NT2/D1 (cell line): ENCODE data around the gene SSC4D.
A peak's percentile ranks its signal among the peaks of the same experiment; 100 is the strongest.
"Not testable (repeated sequence)": the region's sequence is repeated elsewhere in the genome, so short reads cannot be mapped to it uniquely, and the experiment has no call there.

Experiments used
- DNase-seq: peaks from one replicate; pipeline ENCODE4 v3.0.0-alpha.2; 2011; ENCODE audit warnings: low read depth, low spot score
- H3K27me3 ChIP-seq: 2 replicates; pipeline ENCODE4 v1.6.0; 2011; ENCODE audit warnings: mild to moderate bottlenecking; ENCODE audit not compliant: insufficient read length, insufficient read depth
- H3K36me3 ChIP-seq: 2 replicates; pipeline ENCODE4 v1.6.1; 2011; ENCODE audit warnings: mild to moderate bottlenecking, low read length, mixed read lengths; ENCODE audit not compliant: insufficient read depth, insufficient read length
- H3K4me1 ChIP-seq: 2 replicates; pipeline ENCODE4 v1.5.1; 2011; ENCODE audit not compliant: insufficient read depth, insufficient read length
- H3K4me3 ChIP-seq: 2 replicates; pipeline ENCODE4 v1.5.1; 2011; ENCODE audit warnings: low read depth; ENCODE audit not compliant: insufficient read length
- H3K9ac ChIP-seq: 2 replicates; pipeline ENCODE4 v1.6.0; 2011; ENCODE audit warnings: low read depth; ENCODE audit not compliant: insufficient read length
- H3K9me3 ChIP-seq: 2 replicates; pipeline ENCODE4 v1.5.1; 2011; ENCODE audit warnings: mild to moderate bottlenecking, low read length; ENCODE audit not compliant: insufficient read depth
- SUZ12 ChIP-seq: IDR thresholded peaks from 2 replicates; pipeline ENCODE4 v1.6.1; 2011; ENCODE audit not compliant: insufficient read length, insufficient read depth; ENCODE audit errors: extremely low read depth
- YY1 ChIP-seq: IDR thresholded peaks from 2 replicates; pipeline ENCODE4 v1.6.1; 2011; ENCODE audit not compliant: insufficient read length, insufficient read depth
- ZNF274 ChIP-seq: IDR thresholded peaks from 2 replicates; pipeline ENCODE4 v1.6.1; 2011; ENCODE audit warnings: mild to moderate bottlenecking, low read depth, low read length

SSC4D gene

DNA sequence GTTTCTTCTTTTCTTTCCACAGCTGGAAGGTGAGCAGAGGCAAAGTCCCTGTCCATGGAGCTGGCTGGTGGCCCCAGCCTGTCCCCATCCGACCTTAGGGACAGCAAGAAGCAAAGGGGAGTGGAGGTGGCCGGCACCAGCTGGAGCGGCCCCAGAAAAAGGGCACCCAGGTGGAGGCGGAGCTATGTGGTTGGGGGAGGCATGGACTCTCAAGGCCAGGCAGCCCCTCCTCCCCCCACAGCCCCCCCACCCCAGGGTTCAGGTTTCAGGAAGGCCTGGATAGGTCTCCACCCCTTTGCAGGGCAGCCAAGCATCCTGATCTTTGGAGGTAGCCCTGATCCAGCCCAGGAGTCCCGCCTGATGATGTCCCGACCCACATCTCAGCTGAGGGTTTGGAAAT, at the start of gene SSC4D:
TSS of gene SSC4D (minus strand) at position 161 of the 400 bp plus-strand sequence. CDS start 5,258 bp downstream, outside the sequence.
- Histone ChIP-seq H3K9ac (peak within 1 kb of the TSS; percentile 54), H3K4me3 (peak within 1 kb of the TSS; percentile 29), H3K36me3 (no peaks in the 10 kb centered on the region), H3K9me3 (no peaks in the 10 kb centered on the region), H3K27me3 (no peaks in the 10 kb centered on the region), H3K4me1 (peaks cover 4% of the 10 kb centered on the region)
- no peak for DNase-seq
- TF ChIP-seq SUZ12: no peak
- TF ChIP-seq ZNF274: no peak
- no peak for TF ChIP-seq YY1

DNA sequence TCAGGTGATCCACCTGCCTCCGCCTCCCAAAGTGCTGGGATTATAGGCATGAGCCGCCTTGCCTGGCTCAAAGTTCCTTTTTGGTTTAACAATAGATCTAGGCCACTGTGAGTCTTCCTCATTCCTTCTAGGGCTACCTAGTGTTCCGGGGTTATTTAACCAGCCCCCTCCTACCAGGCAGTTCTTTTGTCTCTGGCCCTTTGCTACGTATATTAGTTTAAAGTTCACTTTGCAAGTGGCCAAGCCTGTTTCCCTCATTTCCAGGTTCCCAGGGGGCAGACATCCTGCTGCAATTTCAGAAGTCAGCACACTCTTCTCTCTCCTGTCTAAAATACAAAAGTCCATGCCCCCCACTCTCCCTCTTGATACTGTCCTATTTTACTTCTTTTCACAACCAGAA, 49.0 kb upstream of the SSC4D start:
- DNase-seq, H3K36me3 ChIP-seq, H3K9me3 ChIP-seq: not testable (repeated sequence)

DNA sequence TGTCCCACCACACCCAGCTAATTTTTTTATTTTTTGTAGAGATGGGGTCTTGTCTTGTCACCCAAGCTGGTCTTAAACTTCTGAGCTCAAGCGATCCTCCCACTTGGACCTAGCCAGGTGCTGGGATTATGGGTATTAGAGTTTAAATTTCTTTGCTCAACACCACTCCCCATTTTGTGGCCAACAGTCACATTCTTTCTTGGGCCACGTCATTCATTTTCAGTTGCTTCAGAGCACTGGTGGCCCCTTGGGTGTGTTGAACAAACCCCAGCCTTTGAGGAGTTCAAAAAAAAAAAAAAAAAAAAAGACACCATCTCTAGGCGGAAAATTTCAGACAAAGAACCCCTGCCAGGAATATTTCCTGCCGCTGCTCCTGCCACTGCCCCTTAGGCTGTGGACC, 47.5 kb upstream of the SSC4D start:
- DNase-seq, H3K4me3 ChIP-seq, H3K36me3 ChIP-seq: not testable (repeated sequence)

More for the DNA sequence above, 49.0 kb upstream of the SSC4D start:
- H3K27me3 ChIP-seq, H3K9ac ChIP-seq, H3K4me1 ChIP-seq, H3K4me3 ChIP-seq: not testable (repeated sequence)

DNA sequence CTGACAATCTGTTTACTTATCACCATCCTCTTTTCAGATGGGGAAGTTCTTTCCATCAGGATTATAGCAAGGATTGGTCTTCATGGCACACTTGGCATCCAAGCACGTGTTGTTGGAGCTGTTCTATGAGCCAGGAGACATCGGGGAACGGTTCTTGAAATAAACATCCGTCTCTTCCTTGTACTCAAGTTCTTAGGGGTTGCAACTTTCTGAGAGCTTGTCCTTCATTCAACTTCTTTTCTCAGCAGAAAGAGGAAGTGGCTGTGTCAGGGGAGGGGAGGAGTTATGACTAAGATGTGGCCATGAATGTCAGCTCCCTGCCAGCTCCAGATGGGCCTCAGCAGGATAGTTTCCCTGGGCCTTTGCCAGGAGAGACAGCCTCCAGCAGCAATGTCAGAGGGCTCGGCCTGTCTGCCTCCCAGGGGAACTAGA, 36.1 kb upstream of the SSC4D start:
- DNase-seq: not testable (repeated sequence)

More for the DNA sequence above, 47.5 kb upstream of the SSC4D start:
- H3K9ac ChIP-seq, H3K4me1 ChIP-seq, H3K27me3 ChIP-seq, H3K9me3 ChIP-seq: not testable (repeated sequence)

DNA sequence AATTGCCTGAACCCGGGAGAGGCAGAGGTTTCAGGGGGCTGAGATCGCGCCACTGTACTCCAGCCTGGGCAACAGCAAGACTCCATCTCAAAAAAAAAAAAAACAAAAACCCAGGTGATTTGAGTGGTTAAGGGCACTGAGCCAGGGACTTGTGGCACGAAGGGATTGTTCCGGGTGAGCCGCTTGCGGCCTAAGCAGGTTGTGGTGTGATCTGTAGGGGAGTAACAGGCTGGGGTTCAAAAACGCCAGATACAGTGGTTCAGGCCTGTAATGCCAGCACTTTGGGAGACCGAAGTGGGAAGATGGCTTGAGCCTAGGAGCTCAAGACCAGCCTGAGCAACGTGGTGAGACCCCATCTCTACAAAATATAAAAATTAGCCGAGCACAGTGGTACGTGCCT, 34.3 kb upstream of the SSC4D start:
- not testable (repeated sequence) for H3K9ac ChIP-seq, DNase-seq, H3K27me3 ChIP-seq, H3K4me1 ChIP-seq, H3K9me3 ChIP-seq, H3K36me3 ChIP-seq, H3K4me3 ChIP-seq

More for the DNA sequence above, 36.1 kb upstream of the SSC4D start:
- H3K36me3 ChIP-seq, H3K27me3 ChIP-seq, H3K4me3 ChIP-seq, H3K9me3 ChIP-seq, H3K9ac ChIP-seq, H3K4me1 ChIP-seq: not testable (repeated sequence)

DNA sequence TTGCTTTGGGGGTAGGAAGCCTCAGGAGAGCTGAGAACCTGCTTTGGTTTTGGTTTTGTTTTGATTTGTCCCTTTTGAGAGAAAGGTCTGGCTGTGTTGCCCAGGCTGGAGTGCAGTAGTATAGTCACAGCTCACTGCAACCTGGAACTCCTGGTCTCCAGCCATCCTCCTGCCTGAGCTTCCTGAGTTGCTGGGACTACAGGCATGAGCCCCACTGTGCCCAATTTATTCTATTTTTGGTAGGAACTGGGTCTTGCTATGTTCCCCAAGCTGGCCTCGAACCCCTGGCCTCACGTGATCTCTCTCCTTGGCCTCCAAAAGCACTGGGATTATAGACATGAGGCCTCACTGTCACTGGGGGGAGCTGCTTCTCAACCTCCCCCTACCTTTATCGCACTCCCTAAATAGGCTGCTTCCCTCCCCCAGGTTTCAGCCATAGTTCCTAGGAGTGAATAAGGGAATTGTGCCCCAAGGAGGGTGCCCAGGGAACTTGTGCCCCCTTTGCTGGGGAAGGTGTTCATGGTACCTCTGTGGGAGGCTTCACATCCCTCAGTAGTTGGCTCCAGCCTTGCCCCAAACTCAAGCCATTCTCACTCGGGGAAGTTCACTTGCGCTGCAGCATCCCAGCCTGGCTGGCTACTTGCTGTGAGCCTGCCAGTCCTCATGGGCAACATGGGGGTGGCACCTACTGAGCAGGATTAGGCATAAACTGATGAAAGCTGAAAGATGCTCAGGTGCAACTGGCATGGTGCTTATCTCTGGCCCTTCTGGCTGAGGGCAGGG, 33.4 kb upstream of the SSC4D start:
- H3K9me3 ChIP-seq, H3K9ac ChIP-seq, H3K27me3 ChIP-seq, H3K36me3 ChIP-seq, DNase-seq, H3K4me3 ChIP-seq, H3K4me1 ChIP-seq: not testable (repeated sequence)

DNA sequence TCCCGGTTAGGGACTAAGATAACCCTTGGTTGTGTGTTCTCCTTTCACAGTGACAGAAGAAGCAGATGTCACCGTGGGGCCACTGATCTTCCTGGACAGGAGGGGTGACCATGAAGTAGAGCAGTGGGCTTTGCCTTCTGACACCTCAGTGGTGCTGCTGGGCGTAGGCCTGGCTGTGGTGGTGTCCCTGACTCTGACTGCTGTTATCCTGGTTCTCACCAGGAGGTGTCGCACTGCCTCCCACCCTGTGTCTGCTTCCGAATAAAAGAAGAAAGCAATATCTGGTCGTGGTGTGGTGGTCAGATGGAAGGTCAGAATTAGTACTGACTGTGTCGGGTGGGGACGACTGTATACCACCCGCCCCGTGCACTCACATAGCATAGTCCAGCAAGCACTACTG, 32.3 kb upstream of the SSC4D start:
- not testable (repeated sequence) for H3K9me3 ChIP-seq, DNase-seq, H3K27me3 ChIP-seq, H3K9ac ChIP-seq, H3K4me3 ChIP-seq, H3K36me3 ChIP-seq, H3K4me1 ChIP-seq

DNA sequence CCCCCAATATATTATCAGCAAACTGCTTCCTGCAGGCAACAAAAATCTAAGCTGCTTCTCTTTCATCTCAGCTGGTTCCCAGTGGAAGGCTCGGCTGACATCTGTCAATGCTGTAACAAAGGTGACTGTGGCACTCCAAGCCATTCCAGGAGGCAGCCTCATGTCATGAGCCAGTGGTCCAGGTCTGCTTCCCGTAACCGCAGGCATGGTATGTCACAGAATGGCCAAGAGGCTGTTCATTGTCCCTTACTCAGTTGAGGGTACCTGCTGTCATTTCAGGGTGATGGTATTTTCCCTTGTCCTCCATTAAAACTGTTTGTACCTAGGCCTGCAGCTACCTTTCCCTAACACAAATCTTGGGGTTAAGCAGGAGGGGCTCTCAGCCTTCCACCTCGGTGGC, 30.9 kb upstream of the SSC4D start:
- H3K9me3 ChIP-seq, H3K4me1 ChIP-seq, H3K9ac ChIP-seq, H3K36me3 ChIP-seq, H3K4me3 ChIP-seq, DNase-seq, H3K27me3 ChIP-seq: not testable (repeated sequence)

DNA sequence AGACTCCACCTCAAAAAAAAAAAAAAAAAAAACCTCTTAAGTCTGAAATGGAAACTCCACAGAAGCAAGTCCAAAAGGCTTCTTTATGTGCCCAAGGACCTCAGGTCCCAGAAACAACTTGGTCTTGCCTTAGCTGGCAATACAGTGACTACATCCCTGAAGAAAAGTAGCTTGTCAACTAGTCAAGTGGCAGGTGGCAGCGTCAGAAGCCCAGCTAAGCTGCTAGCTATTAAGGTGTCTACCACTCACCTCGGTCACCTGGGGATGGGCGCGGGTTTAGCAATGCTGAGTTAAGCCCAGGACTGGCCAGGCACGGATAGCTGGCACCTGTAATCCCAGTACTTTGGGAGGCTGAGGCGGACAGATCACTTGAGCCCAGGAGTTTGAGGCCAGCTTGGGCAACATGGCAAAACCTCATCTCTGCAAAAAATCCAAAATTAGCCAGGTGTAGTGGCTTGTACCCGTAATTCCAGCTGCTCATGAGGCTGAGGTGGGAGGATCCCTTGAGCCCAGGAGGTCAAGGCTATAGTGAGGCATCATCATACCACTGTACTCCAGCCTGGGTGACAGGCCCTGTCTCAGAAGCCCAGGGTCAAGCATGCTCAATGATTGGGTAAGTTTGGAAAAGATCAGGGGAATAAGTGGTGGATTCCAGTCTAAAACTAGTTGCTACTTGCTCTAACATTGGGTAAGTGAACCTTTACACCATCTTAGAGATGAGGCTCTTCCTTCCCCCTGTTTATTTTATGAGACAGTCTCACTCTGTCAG, 29.8 kb upstream of the SSC4D start:
- not testable (repeated sequence) for DNase-seq, H3K4me3 ChIP-seq, H3K9me3 ChIP-seq, H3K27me3 ChIP-seq, H3K4me1 ChIP-seq, H3K36me3 ChIP-seq, H3K9ac ChIP-seq

DNA sequence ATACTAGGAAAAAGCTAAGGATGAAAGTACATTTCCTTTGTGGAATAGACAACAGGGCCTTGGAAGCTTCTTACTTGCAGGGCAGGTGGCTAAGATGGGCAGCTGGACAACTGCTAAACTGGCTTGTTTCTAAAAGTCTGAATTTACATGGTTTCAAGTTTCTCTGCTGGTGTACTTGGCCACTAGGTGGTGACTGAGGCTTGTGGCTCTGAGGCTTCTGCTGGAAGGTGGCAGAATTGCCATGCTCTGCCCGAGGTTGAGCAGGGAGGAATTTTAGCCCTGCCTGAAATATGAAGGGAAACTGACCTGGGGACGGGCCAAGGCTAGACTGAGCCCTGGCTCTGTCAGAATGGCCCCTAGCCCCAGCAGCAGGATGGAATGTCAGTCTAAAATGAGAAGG, 28.4 kb upstream of the SSC4D start:
- not testable (repeated sequence) for H3K36me3 ChIP-seq, H3K4me1 ChIP-seq
- DNase-seq: peak; percentile 74

More for the DNA sequence above, 28.4 kb upstream of the SSC4D start:
- H3K27me3 ChIP-seq, H3K9me3 ChIP-seq, H3K4me3 ChIP-seq, H3K9ac ChIP-seq: not testable (repeated sequence)
